DOHH2 (cell line): Measurements from ENCODE around the gene GAS6.

Experiments used
- H3F3A ChIP-seq: fragments of 200-600 bp; sonication (generic), shearing (Covaris generic); 2 replicates; pipeline ENCODE4 v1.6.0; 2016; ENCODE audit warnings: antibody characterized with exemption, mild to moderate bottlenecking; ENCODE audit not compliant: control insufficient read depth, insufficient read depth
- H3K27ac ChIP-seq: fragments of 200-600 bp; sonication (generic); 2 replicates; pipeline ENCODE4 v1.5.1; 2014; ENCODE audit warnings: low read depth, mild to moderate bottlenecking, low read length, moderate library complexity
- H3K27me3 ChIP-seq: fragments of 200-600 bp; sonication (generic); 2 replicates; pipeline ENCODE4 v1.6.1; 2014; ENCODE audit warnings: mild to moderate bottlenecking, low read length, mixed read lengths; ENCODE audit not compliant: control insufficient read depth
- H3K36me3 ChIP-seq: fragments of 200-600 bp; sonication (generic); 2 replicates; pipeline ENCODE4 v1.6.1; 2014; ENCODE audit warnings: mild to moderate bottlenecking, low read length, moderate library complexity, mixed read lengths; ENCODE audit not compliant: control insufficient read depth
- H3K4me1 ChIP-seq: fragments of 200-600 bp; sonication (generic); 2 replicates; pipeline ENCODE4 v1.6.1; 2014; ENCODE audit warnings: mild to moderate bottlenecking, low read length, mixed read lengths; ENCODE audit not compliant: control insufficient read depth
- H3K4me2 ChIP-seq: fragments of 200-600 bp; sonication (generic); 2 replicates; pipeline ENCODE4 v1.6.0; 2014; ENCODE audit warnings: mild to moderate bottlenecking, low read length, moderate library complexity
- H3K4me3 ChIP-seq: fragments of 200-600 bp; sonication (generic); 2 replicates; pipeline ENCODE4 v1.5.1; 2014; ENCODE audit warnings: mild to moderate bottlenecking, low read length, mixed read lengths
- H3K79me2 ChIP-seq: fragments of 200-600 bp; sonication (generic); 2 replicates; pipeline ENCODE4 v1.6.1; 2014; ENCODE audit warnings: mild to moderate bottlenecking, low read length, mixed read lengths; ENCODE audit not compliant: control insufficient read depth
- H3K9me2 ChIP-seq: fragments of 200-600 bp; sonication (generic); replicated peaks from 2 replicates; pipeline ENCODE4 v1.6.1; 2014; ENCODE audit warnings: mild to moderate bottlenecking, low read length, mixed read lengths; ENCODE audit not compliant: control insufficient read depth
- H3K9me3 ChIP-seq: fragments of 200-600 bp; sonication (generic); 2 replicates; pipeline ENCODE4 v1.6.1; 2014; ENCODE audit warnings: antibody characterized with exemption, low read length, mixed read lengths; ENCODE audit not compliant: control insufficient read depth, insufficient read depth
- H4K20me1 ChIP-seq: fragments of 200-600 bp; sonication (generic); 2 replicates; pipeline ENCODE4 v1.6.0; 2014; ENCODE audit warnings: low read depth, mild to moderate bottlenecking, antibody characterized with exemption, low read length, moderate library complexity; ENCODE audit not compliant: control insufficient read depth, insufficient read depth
- CTCF ChIP-seq: fragments of 200-600 bp; sonication (generic); IDR thresholded peaks from one replicate; pipeline ENCODE4 v1.5.1; 2014; ENCODE audit warnings: antibody characterized with exemption, mild to moderate bottlenecking, low read depth, low read length; ENCODE audit not compliant: poor library complexity, severe bottlenecking
- EZH2phosphoT487 ChIP-seq: fragments of 200-600 bp; sonication (generic); IDR thresholded peaks from 2 replicates; pipeline ENCODE4 v1.6.1; 2017; ENCODE audit warnings: borderline replicate concordance, mild to moderate bottlenecking, antibody characterized with exemption, low read length, moderate library complexity, mixed read lengths

GAS6 gene

GRCh38 chr13:113815151-113816058, 48.5 kb downstream of the GAS6 start:
- Histone ChIP-seq H3K9me3 (peaks cover 21% of the 10 kb centered on the region), H3K4me1 (peaks cover 14% of the 10 kb centered on the region), H3F3A (no peaks in the 10 kb centered on the region), H3K36me3 (peaks cover 19% of the 10 kb centered on the region), H3K4me3 (peak overlapping the region; percentile 84), H3K4me2 (peak overlapping the region; percentile 70), H3K79me2 (peaks cover 41% of the 10 kb centered on the region), H3K9me2 (no peaks in the 10 kb centered on the region), H3K27me3 (no peaks in the 10 kb centered on the region), H3K27ac (peak overlapping the region; percentile 47), H4K20me1 (no peaks in the 10 kb centered on the region)
- TF ChIP-seq EZH2phosphoT487 (no peak), CTCF (no peak)

GRCh38 chr13:113814435-113814821, 49.4 kb downstream of the GAS6 start:
- H3K4me3 ChIP-seq = no peak overlapping the region
- H3K36me3 ChIP-seq = peaks cover 14% of the 10 kb centered on the region
- no peaks in the 10 kb centered on the region for H4K20me1 ChIP-seq
- H3K27me3 ChIP-seq = no peaks in the 10 kb centered on the region
- peaks cover 40% of the 10 kb centered on the region for H3K79me2 ChIP-seq
- peaks cover 14% of the 10 kb centered on the region for H3K4me1 ChIP-seq
- H3F3A ChIP-seq = no peaks in the 10 kb centered on the region
- no peaks in the 10 kb centered on the region for H3K9me2 ChIP-seq
- no peak overlapping the region for H3K27ac ChIP-seq
- no peak overlapping the region for H3K4me2 ChIP-seq
- TF ChIP-seq EZH2phosphoT487 (no peak), CTCF (no peak)
- H3K9me3 ChIP-seq = peaks cover 29% of the 10 kb centered on the region

GRCh38 chr13:113813749-113814434, 50.0 kb downstream of the GAS6 start:
- H4K20me1 ChIP-seq = no peaks in the 10 kb centered on the region
- TF ChIP-seq EZH2phosphoT487 (no peak), CTCF (no peak)
- H3K4me1 ChIP-seq = peaks cover 14% of the 10 kb centered on the region
- H3K27ac ChIP-seq = no peak overlapping the region
- H3F3A ChIP-seq = no peaks in the 10 kb centered on the region
- H3K36me3 ChIP-seq = peaks cover 14% of the 10 kb centered on the region
- H3K9me2 ChIP-seq = no peaks in the 10 kb centered on the region
- H3K27me3 ChIP-seq = no peaks in the 10 kb centered on the region
- no peak overlapping the region for H3K4me3 ChIP-seq
- peaks cover 36% of the 10 kb centered on the region for H3K79me2 ChIP-seq
- no peak overlapping the region for H3K4me2 ChIP-seq
- H3K9me3 ChIP-seq = peaks cover 30% of the 10 kb centered on the region
